GM12878 (cell line): ENCODE results near the gene ZNF736. TPM values are rescaled to one million over a fixed set of nuclear protein-coding genes. Genes with fewer than 3 reads are reported as not detected.

Experiments used
- ATAC-seq: fragments of 200-7000 bp; cut with Tn5 transposase; 3 replicates; pipeline ENCODE4 v1.9.1; 2020; ENCODE audit warnings: mild to moderate bottlenecking, moderate library complexity
- BruUV-seq: library from RNA; stranded (reverse); fragments of 400-500 nt; replicated peaks from 2 replicates; lab custom pipeline; 2021; lab: Mats Ljungman, UMichigan
- CTCF ChIA-PET: fragments of 300-600 bp; sonication (Branson Sonifier 250); formaldehyde crosslinking; extraction: SDS; loops from one replicate; lab custom pipeline; 2021; ENCODE audit warnings: inconsistent platforms; lab: Yijun Ruan, JAX
- POLR2A ChIA-PET: fragments of 350-600 bp; formaldehyde crosslinking; extraction: SDS; loops from one replicate; lab custom pipeline; 2021; ENCODE audit warnings: inconsistent platforms; lab: Charles Lee
- RAD21 ChIA-PET: fragments of 300-600 bp; sonication (Branson Sonifier 250); formaldehyde crosslinking; loops from one replicate; lab custom pipeline; 2023; ENCODE audit warnings: antibody characterized with exemption; ENCODE audit not compliant: unreplicated experiment; lab: Charles Lee
- SMC1A ChIA-PET: fragments of 300-600 bp; sonication (Branson Sonifier 250); formaldehyde crosslinking; loops from one replicate; lab custom pipeline; 2023; ENCODE audit not compliant: unreplicated experiment, uncharacterized antibody; lab: Charles Lee
- DNase-seq: peaks from one replicate; pipeline ENCODE4 v3.0.0-alpha.2; 2011; ENCODE audit warnings: low read depth, low spot score
- FAIRE-seq: peaks from 3 replicates; lab custom pipeline; 2011; peaks lifted over from hg19 to GRCh38; lab: Jason Lieb, UNC
- H2AFZ ChIP-seq: 2 replicates; pipeline ENCODE4 v1.6.0; 2011; ENCODE audit warnings: low read depth, low read length, control low read depth; ENCODE audit not compliant: control insufficient read depth
- H3K27ac ChIP-seq: 2 replicates; pipeline ENCODE4 v1.5.1; 2011; ENCODE audit warnings: control low read depth; ENCODE audit not compliant: control insufficient read depth, insufficient read depth
- H3K27me3 ChIP-seq, 2 experiments: replicated peaks in 1 of 2; 2 replicates each; pipeline versions ENCODE4 v1.6.0 to v1.6.1; 2011; ENCODE audit warnings: low read length in 1 of 2; ENCODE audit not compliant: control insufficient read depth in 2 of 2, insufficient read depth in 2 of 2
- H3K36me3 ChIP-seq, 2 experiments: 2 replicates each; pipeline ENCODE4 v1.5.1; 2011; ENCODE audit warnings: low read length in 1 of 2; ENCODE audit not compliant: control insufficient read depth in 2 of 2, insufficient read depth in 2 of 2
- H3K4me1 ChIP-seq: 2 replicates; pipeline ENCODE4 v1.6.1; 2011; ENCODE audit warnings: mild to moderate bottlenecking, low read length, moderate library complexity, mixed read lengths; ENCODE audit not compliant: control insufficient read depth, insufficient read depth
- H3K4me2 ChIP-seq: 2 replicates; pipeline ENCODE4 v1.6.0; 2011; ENCODE audit warnings: control low read depth; ENCODE audit not compliant: control insufficient read depth, insufficient read depth
- H3K4me3 ChIP-seq: fragments of 200-600 bp; sonication (generic); 2 replicates; pipeline ENCODE4 v1.5.1; 2016
- H3K79me2 ChIP-seq: 2 replicates; pipeline ENCODE4 v1.6.0; 2011; ENCODE audit warnings: low read length; ENCODE audit not compliant: control insufficient read depth, insufficient read depth
- H3K9ac ChIP-seq: 2 replicates; pipeline ENCODE4 v1.8.0; 2011; ENCODE audit warnings: low read length, control low read depth, mixed read lengths; ENCODE audit not compliant: control insufficient read depth, insufficient read depth
- H3K9me3 ChIP-seq: replicated peaks from 3 replicates; pipeline ENCODE4 v1.5.1; 2011; ENCODE audit warnings: mild to moderate bottlenecking, low read length; ENCODE audit not compliant: control insufficient read depth, insufficient read depth
- H4K20me1 ChIP-seq: 2 replicates; pipeline ENCODE4 v1.6.0; 2011; ENCODE audit not compliant: control insufficient read depth, insufficient read depth
- E2F8 ChIP-seq: fragments of 450-650 bp; IDR thresholded peaks from 2 replicates; pipeline ENCODE4 v1.6.1; 2018; ENCODE audit warnings: mild to moderate bottlenecking, low read depth, moderate library complexity; ENCODE audit not compliant: partially characterized antibody
- FOXK2 ChIP-seq: fragments of 450-650 bp; IDR thresholded peaks from 2 replicates; pipeline ENCODE4 v1.6.1; 2017; ENCODE audit warnings: mild to moderate bottlenecking, moderate library complexity
- HDAC2 ChIP-seq: fragments of 200-600 bp; sonication (generic); IDR thresholded peaks from 2 replicates; pipeline ENCODE4 v1.6.1; 2017
- IRF4 ChIP-seq: IDR thresholded peaks from 2 replicates; pipeline ENCODE4 v1.6.1; 2011; ENCODE audit warnings: low read depth, low read length
- MTA2 ChIP-seq: fragments of 450-650 bp; IDR thresholded peaks from 2 replicates; pipeline ENCODE4 v1.6.1; 2016; ENCODE audit warnings: low read depth, mild to moderate bottlenecking, moderate library complexity
- NFXL1 ChIP-seq: fragments of 450-650 bp; IDR thresholded peaks from 2 replicates; pipeline ENCODE4 v1.6.1; 2017; ENCODE audit warnings: antibody characterized with exemption, mild to moderate bottlenecking, borderline replicate concordance
- PAX5 ChIP-seq: IDR thresholded peaks from 2 replicates; pipeline ENCODE4 v1.6.1; 2011; ENCODE audit warnings: low read depth, low read length, borderline replicate concordance
- STAT3 ChIP-seq: IDR thresholded peaks from 2 replicates; pipeline ENCODE4 v1.6.1; 2011; ENCODE audit warnings: low read depth, low read length, improper control_type of control experiment
- ZSCAN29 ChIP-seq: fragments of 450-650 bp; IDR thresholded peaks from 2 replicates; pipeline ENCODE4 v1.6.1; 2017; ENCODE audit warnings: mild to moderate bottlenecking, moderate library complexity
- WGBS: methylation state at CpG from one replicate; pipeline ENCODE4 v1.1.6; 2016; ENCODE audit warnings: low lambda C conversion rate; ENCODE audit not compliant: insufficient replicate concordance, insufficient coverage; ENCODE audit errors: missing lambda C conversion rate; 5-methylcytosine and 5-hydroxymethylcytosine counted together
- in situ Hi-C: fragments of 300-500 bp; cut with MboI; formaldehyde crosslinking; loops from 9 replicates; pipeline ENCODE4 v1.14.3; 2018; ENCODE audit warnings: mixed read lengths
- intact Hi-C: fragments of 100-400 bp; cut with micrococcal nuclease; formaldehyde crosslinking; loops from one replicate; pipeline ENCODE4 v1.14.2; 2022; ENCODE audit not compliant: unreplicated experiment
- polyA plus RNA-seq, 11 experiments: library from polyadenylated mRNA; depleted of rRNA in 4 of 11; unstranded in 6 of 11; stranded (reverse) in 5 of 11; fragments of >200 nt; fragmentation: Nextera tagmentation in 4 of 11; fragmentation: Illumina TruSeq in 1 of 11; extraction: Ambion mirVana in 4 of 11; extraction: Trizol in 1 of 11; gene quantifications; 1 replicate in 1 of 11; 2 replicates in 10 of 11; pipeline versions ENCODE4 v1.2.1 to v1.2.3, GENCODE V29; 2011 to 2016; ENCODE audit warnings: inconsistent platforms in 2 of 11, missing spikeins in 2 of 11, low read depth in 1 of 11
- total RNA-seq, 4 experiments: library from RNA; depleted of rRNA in 3 of 4; stranded (reverse); fragments of >200 nt in 3 of 4; fragmentation: Illumina TruSeq in 1 of 4; extraction: Trizol in 1 of 4; gene quantifications; 2 replicates each; pipeline versions ENCODE4 v1.2.1 to v1.2.3, GENCODE V29; 2013 to 2021
- TF ChIP-seq, protein P1 (sequence below): IDR thresholded peaks from 2 replicates; pipeline ENCODE4 v1.6.1; 2012; ENCODE audit warnings: low read depth, low read length, improper control_type of control experiment
- TF ChIP-seq, protein P2 (sequence below): IDR thresholded peaks from 2 replicates; pipeline ENCODE4 v1.6.1; 2012; ENCODE audit warnings: low read depth, low read length, improper control_type of control experiment
- TF ChIP-seq, protein P3 (sequence below): fragments of 450-650 bp; formaldehyde crosslinking; IDR thresholded peaks from 2 replicates; pipeline ENCODE4 v1.5.0; 2022; ENCODE audit warnings: mild to moderate bottlenecking, missing genetic modification characterization

Gene ZNF736
- total and polyA plus RNA-seq, 10 of the 15 experiments (the other 5 are each of a cell fraction or from before 2014, with no cell fraction given), result 1.9 to 22.5 (median 9.2) TPM

DNA sequence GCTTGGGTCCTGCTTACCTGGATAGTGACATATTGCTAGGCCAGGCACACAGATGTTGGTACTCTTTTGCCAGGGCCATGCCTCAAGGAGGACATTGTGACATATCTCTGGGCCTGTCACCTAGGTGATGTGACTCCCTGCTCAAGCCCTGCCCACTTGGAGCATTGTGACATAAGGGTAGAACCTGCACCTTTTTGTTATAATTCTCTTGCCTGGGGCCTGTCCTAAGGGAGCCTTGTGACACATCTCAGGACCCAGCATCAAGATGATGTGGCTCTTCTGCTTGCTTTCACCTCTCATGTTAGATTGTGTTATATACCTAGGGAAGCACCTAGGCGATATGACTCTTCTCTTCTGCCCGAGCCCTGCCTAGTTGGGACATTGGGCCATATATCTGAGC, 57.4 kb downstream of the ZNF736 start:
- ATAC-seq (no peak), FAIRE-seq (no peak), DNase-seq (no peak)
- ChIA-PET CTCF (no interaction called here), RAD21 (no interaction called here), POLR2A (no interaction called here), SMC1A (no interaction called here)
- no peak for TF ChIP-seq FOXK2
- no peak for TF ChIP-seq IRF4
- TF ChIP-seq, protein P1, sequence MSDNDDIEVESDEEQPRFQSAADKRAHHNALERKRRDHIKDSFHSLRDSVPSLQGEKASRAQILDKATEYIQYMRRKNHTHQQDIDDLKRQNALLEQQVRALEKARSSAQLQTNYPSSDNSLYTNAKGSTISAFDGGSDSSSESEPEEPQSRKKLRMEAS, result no peak
- no peak for TF ChIP-seq E2F8
- no peak overlapping the region for H2AFZ ChIP-seq
- H3K27ac ChIP-seq, result no peak overlapping the region
- no peaks in the 10 kb centered on the region; the same call in 1 of the 3 replicates for H3K9me3 ChIP-seq
- intact Hi-C loops (no loop called here), in situ Hi-C loops (no loop called here)
- no TSS peak for BruUV-seq
- no peaks in the 10 kb centered on the region for H3K79me2 ChIP-seq
- H3K4me2 ChIP-seq, result no peak overlapping the region
- WGBS, result 29% methylated on average over 2 of the region's 2 CpGs
- H3K27me3 ChIP-seq, result no peaks in the 10 kb centered on the region
- H3K4me1 ChIP-seq, result no peaks in the 10 kb centered on the region
- H3K9ac ChIP-seq, result no peak overlapping the region
- H4K20me1 ChIP-seq, result no peaks in the 10 kb centered on the region
- no peak overlapping the region for H3K4me3 ChIP-seq
- H3K36me3 ChIP-seq, result no peaks in the 10 kb centered on the region

- intact Hi-C loops (no loop called here), in situ Hi-C loops (no loop called here)
- no peak overlapping the region for H2AFZ ChIP-seq
- H3K36me3 ChIP-seq, result no peaks in the 10 kb centered on the region
- no peak overlapping the region for H3K4me2 ChIP-seq
- H3K27ac ChIP-seq, result no peak overlapping the region
- FAIRE-seq, result no peak
- 0% methylated on average over 2 of the region's 2 CpGs for WGBS
- DNase-seq, result no peak
- H3K4me3 ChIP-seq, result no peak overlapping the region
- H4K20me1 ChIP-seq, result no peaks in the 10 kb centered on the region
- RAD21 ChIA-PET, result no interaction called here
- BruUV-seq, result no TSS peak
- no peak for ATAC-seq
- no peaks in the 10 kb centered on the region for H3K79me2 ChIP-seq
- H3K9ac ChIP-seq, result no peak overlapping the region
- peaks cover 2% of the 10 kb centered on the region for H3K9me3 ChIP-seq
- no peaks in the 10 kb centered on the region for H3K27me3 ChIP-seq
- SMC1A ChIA-PET, result no interaction called here
- CTCF ChIA-PET, result interaction anchor here (0.5 kb wide), 1 partner anchor 178 kb away, joined by 3 read pairs; no protein-coding TSS in a partner anchor
- no peaks in the 10 kb centered on the region for H3K4me1 ChIP-seq
- POLR2A ChIA-PET, result no interaction called here
- TF ChIP-seq, protein P2, sequence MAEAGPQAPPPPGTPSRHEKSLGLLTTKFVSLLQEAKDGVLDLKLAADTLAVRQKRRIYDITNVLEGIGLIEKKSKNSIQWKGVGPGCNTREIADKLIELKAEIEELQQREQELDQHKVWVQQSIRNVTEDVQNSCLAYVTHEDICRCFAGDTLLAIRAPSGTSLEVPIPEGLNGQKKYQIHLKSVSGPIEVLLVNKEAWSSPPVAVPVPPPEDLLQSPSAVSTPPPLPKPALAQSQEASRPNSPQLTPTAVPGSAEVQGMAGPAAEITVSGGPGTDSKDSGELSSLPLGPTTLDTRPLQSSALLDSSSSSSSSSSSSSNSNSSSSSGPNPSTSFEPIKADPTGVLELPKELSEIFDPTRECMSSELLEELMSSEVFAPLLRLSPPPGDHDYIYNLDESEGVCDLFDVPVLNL, result no peak
- TF ChIP-seq NFXL1 (no peak), STAT3 (no peak), PAX5 (no peak), MTA2 (no peak), ZSCAN29 (no peak), HDAC2 (no peak)
- TF ChIP-seq, protein P3, sequence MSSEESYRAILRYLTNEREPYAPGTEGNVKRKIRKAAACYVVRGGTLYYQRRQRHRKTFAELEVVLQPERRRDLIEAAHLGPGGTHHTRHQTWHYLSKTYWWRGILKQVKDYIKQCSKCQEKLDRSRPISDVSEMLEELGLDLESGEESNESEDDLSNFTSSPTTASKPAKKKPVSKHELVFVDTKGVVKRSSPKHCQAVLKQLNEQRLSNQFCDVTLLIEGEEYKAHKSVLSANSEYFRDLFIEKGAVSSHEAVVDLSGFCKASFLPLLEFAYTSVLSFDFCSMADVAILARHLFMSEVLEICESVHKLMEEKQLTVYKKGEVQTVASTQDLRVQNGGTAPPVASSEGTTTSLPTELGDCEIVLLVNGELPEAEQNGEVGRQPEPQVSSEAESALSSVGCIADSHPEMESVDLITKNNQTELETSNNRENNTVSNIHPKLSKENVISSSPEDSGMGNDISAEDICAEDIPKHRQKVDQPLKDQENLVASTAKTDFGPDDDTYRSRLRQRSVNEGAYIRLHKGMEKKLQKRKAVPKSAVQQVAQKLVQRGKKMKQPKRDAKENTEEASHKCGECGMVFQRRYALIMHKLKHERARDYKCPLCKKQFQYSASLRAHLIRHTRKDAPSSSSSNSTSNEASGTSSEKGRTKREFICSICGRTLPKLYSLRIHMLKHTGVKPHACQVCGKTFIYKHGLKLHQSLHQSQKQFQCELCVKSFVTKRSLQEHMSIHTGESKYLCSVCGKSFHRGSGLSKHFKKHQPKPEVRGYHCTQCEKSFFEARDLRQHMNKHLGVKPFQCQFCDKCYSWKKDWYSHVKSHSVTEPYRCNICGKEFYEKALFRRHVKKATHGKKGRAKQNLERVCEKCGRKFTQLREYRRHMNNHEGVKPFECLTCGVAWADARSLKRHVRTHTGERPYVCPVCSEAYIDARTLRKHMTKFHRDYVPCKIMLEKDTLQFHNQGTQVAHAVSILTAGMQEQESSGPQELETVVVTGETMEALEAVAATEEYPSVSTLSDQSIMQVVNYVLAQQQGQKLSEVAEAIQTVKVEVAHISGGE (CRISPR knock-in tag), result no peak
Measured at GRCh38 chr7:64373017-64373416, 59.3 kb downstream of the ZNF736 start.
